NCI-H524 treated with DMSO at 0.1 percent for 48 hours (cell line): ENCODE results near the gene CCN6.
"Not testable (repeated sequence)": the region's sequence is repeated elsewhere in the genome, so short reads cannot be mapped to it uniquely, and the experiment has no call there.

Experiments
- DNase-seq: peaks from one replicate; lab custom pipeline; 2025; lab: John Stamatoyannopoulos, UW

Gene CCN6

GRCh38 chr6:112051251-112051740 is 2.6 kb upstream of the CCN6 start:
- DNase-seq, result not testable (repeated sequence)

DNA sequence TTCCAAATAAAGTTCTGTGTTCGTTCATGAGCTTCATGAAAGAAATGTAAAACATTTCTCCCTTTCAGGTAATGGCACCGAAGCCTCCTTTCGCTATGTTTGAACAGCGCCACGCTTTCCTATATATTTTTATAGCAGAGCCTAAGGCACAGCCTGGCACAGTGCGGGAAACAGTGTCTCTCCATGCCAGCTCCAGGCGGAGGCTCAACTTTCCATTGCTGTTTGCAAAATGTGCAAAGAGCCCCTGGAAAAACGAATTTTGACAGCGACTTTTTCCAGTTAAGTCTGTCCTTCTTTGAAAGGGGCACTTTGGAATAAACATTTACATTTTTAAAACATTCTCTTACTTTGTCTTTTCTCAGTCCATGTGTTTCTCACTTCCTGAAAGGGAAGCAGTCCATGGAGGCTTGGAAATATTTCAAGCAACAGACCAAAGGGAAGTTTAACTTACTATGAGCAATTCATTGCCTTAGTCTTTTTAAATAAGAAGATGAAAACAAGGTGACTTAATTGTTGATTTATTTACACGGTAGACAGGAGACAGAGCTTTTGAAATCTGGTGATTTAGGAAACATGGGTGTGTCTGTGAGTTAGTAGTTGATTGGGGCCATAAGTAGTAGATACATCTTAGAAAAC is 769 bp downstream of the CCN6 start:
- no peak for DNase-seq

- DNase-seq, result no peak
Measured at GRCh38 chr6:112058243-112059032, 4.5 kb downstream of the CCN6 start.

GRCh38 chr6:112061605-112062004 is 7.7 kb downstream of the CCN6 start:
- DNase-seq, result no peak

DNA sequence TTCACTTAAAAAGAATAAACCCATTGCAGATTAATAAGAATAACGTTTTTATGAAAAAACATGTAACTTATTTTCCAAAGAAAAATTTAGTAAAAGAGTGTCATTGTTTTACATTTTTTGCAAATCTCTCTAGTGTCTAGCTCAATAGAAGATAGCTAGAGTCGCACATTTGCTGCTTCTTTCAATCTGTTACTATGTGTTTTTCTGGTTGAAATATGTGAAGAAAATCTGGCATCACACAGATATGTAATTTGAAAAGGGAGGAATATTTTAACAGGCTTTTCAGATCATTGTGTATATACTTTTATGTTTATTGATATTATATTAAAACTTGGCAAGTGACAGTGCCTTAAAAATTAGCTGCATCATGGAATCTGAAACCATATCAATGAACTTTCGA is 9.1 kb downstream of the CCN6 start:
- DNase-seq, result no peak

DNA sequence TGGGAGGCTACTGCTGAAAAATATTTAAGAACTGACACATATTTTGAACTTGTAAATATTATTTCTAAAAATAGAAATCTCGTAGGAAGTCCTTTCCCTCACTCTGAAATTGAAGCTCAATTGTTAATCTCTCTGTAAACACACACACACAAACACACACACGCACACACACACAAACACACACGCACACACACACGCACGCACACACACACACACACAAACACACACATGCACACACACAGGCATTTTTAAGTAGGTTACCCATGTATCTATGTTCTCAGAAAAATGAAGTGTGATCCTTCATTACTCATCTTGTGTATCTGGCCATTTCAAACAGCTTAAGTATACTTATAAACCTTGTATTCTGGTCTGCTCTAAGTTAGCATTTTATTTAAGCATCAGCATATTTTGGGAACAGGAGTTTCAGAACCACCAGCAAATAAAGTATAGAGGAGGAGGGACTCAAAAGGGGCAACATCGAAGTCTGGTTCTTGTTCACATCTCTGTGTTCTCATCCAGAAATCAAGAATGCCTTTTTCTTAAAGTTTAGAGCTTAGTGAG is 11.6 kb downstream of the CCN6 start:
- DNase-seq, result no peak

GRCh38 chr6:112066606-112067005 is 12.7 kb downstream of the CCN6 start:
- DNase-seq, result no peak

DNA sequence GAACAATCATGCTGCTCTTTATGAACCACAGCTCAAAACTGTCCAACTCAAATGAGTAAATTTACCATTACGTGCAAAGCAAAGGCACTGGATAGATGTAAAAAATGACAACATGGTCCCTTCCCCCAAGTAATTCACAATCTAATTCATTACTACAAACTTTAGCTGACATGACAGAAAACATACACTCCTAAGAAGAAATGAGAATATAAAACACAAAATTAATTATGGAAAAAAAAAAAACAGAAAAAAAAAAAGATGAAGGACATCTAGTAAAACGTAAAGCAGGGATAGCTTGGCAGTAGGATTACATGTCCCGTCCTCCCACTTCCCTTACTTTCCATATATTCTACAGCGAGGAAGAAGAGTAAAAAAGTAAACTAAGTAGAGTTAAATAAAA is 27.7 kb downstream of the CCN6 start:
- DNase-seq, result no peak

DNA sequence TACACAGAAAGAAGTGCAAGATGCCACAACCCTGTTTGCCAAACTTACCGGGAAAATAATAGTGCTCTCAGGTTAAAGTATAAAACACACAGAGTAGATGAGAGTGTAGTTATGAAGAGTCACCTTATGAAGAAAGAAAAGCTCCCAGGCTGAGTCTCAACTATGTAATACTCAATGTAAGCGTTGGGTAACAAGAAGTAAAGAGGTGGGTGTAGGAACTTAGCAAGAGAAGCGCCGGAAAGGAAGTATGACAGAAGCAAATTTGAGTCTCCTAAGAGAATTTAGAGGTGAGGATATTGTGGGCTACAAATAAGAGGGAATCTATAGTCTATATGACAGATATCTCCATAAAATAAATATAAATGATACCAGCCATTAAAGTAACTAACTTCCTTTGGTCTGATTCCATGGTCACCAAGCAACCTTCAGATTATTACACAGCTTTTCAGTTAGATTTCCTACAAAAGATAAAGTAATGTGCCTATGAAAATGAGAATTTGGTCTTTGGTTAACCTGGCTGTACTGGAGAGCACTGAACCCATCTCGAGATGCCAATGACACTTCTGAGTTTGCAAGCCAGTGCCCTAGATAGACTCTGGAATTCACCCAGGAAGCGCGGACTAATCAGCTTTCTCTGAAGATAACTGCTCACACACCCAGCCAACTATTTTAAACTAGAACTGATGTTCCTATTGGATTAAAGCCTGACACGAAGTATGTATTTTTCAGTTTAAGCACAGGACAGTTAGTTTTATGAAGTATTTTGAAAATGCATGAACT is 31.6 kb downstream of the CCN6 start:
- DNase-seq, result no peak

DNA sequence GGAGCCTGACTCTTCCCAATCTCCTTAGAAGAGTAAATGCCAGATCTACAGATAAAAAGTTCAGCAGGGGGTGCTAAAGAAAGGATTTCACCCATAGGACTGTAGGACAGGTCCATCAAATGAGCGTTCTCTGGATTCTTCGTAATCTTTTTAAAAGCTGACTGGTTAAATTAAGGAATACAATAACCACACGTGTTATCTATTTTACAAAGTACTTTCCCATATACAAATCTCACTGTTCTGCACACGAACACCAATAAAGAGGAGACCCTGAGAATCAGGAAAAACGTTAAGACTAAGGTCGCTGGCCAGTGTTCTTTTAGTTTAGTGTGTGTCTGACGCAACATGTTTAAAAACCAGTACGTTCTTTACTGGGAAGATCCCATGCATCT is 32.8 kb downstream of the CCN6 start:
- DNase-seq, result peak; percentile 43

- DNase-seq, result peak; percentile 85
Measured at GRCh38 chr6:112087136-112087911, 33.4 kb downstream of the CCN6 start, which contains the start of the genes FAM229B and TUBE1. FAM229B (plus strand) TSS chr6:112087591; CDS start chr6:112099284, 11,693 bp downstream. TUBE1 (minus strand) TSS chr6:112087482; CDS start chr6:112087434, 48 bp downstream.

DNA sequence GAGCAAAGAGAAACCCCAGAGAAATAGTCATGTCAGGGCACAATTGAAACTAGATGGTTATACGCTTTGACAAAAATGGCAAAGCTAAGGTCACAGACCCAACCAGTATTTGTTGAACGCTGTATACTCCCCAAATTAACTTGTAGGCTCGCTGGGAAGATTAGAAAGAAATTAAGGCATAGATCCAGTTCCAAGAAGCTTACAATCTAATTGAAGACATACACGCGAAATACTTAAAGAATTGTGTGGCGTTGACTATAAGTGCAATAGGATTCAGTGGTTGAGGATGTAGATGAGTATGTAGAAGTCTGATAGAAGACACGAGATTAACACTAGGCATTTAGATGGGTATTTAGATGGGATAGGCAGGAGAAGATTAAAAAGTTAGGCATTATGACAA is 34.0 kb downstream of the CCN6 start:
- no peak for DNase-seq

DNA sequence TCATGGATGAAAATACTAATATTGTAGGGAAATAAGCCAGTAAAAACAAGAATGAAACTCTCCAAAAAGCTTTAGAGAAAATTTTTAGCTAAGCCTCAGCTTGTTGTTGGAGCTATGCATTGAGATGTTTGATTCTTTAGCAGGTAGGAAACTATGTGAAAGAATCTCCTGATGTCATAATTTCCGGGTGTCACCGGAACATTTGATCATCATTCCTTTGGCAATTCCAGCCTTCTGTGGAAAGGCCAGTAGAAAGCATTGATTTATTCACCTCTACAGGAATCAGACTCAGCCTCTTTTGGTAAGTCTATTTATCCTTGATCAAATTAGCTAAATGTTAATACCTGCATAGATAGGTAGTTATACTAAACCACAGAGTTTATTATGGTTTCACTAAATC is 43.0 kb downstream of the CCN6 start:
- DNase-seq, result no peak

- no peak for DNase-seq
Measured at GRCh38 chr6:112100561-112100960, 46.7 kb downstream of the CCN6 start.

DNA sequence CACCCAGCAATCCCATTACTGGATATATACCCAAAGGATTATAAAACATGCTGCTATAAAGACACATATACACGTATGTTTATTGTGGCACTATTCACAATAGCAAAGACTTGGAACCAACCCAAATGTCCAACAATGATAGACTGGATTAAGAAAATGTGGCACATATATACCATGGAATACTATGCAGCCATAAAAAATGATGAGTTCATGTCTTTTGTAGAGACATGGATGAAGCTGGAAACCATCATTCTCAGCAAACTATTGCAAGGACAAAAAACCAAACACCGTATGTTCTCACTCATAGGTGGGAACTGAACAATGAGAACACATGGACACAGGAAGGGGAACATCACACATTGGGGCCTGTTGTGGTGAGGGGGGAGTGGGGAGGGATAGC is 52.1 kb downstream of the CCN6 start:
- DNase-seq, result not testable (repeated sequence)

DNA sequence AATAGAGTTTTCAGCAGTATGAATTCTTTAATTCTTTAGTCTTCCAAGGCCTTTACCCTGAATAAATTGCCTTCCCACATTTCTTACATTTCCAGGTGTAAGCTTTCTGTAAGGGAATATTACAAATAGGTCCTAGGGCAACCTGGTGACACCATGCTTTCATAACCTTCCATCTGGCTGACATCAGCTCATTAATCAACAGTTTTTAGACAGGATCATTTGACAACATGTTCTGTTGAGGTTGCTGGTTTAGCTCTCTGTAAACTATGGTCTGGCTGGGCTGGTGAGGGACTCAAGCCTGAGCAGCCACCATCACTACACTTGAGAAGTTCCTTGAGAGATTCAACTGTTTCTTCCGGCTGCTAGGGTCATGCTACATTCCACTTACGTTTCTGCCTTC is 52.7 kb downstream of the CCN6 start:
- DNase-seq, result no peak

DNA sequence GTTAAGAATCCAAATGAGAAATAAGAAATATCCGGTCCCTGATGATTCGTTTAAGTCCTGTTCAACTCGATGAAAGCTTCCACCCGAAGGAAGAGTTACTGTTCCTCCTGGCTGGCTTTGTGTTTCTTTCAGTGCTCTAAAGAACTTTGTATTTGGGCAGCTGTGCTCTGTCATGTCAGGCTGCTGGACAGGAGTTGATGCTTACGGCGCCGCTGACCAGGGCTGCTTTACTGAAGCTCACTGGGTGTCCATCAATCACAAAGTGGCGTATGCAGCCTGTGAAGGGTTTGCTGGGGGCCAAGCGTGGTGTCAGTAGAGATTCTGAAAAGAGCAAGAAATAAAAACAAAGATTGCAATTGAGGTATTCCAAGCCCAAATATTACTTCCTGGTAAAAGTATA is 55.4 kb downstream of the CCN6 start:
- no peak for DNase-seq

- no peak for DNase-seq
Measured at GRCh38 chr6:112113431-112113830, 59.5 kb downstream of the CCN6 start.

DNA sequence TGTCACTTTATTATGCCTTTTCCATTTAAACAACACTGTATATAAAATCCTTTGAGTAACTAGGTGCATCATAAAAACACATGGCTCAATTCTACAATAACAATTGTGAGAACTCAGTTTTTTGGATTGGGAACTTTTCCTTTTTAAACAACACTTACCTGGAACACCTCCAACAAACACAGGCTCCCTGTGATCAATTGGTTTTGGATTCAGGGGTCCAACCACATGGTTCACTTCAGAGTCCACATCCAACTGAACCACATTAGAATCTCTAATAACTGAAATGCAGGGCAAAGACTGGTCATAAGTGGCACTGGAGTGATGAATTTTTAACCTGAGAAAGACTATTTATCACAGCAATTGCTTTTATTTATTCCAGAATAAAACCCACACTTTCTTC is 60.0 kb downstream of the CCN6 start:
- no peak for DNase-seq

GRCh38 chr6:112114577-112115223 is 60.8 kb downstream of the CCN6 start:
- DNase-seq, result no peak

- no peak for DNase-seq
Measured at GRCh38 chr6:112116221-112116620, 62.3 kb downstream of the CCN6 start.
